IPS-20b (cell line): ENCODE results near the gene NR0B2.

ENCODE experiments used
- H3K27ac ChIP-seq: one replicate; pipeline ENCODE4 v1.5.1; 2013; ENCODE audit warnings: low read length
- H3K27me3 ChIP-seq: 2 replicates; pipeline ENCODE4 v1.6.1; 2013; ENCODE audit warnings: mild to moderate bottlenecking, low read length, inconsistent platforms; ENCODE audit not compliant: insufficient read depth
- H3K36me3 ChIP-seq: 2 replicates; pipeline ENCODE4 v1.6.1; 2013; ENCODE audit warnings: low read depth, mild to moderate bottlenecking, inconsistent platforms, low read length, moderate library complexity; ENCODE audit not compliant: insufficient read depth
- H3K4me1 ChIP-seq: 2 replicates; pipeline ENCODE4 v1.6.1; 2013; ENCODE audit warnings: mild to moderate bottlenecking, control low read depth, inconsistent platforms, low read length, moderate library complexity; ENCODE audit not compliant: insufficient read depth
- H3K4me3 ChIP-seq: 2 replicates; pipeline ENCODE4 v1.5.1; 2013; ENCODE audit warnings: mild to moderate bottlenecking, low read length, inconsistent platforms
- H3K9ac ChIP-seq: 2 replicates; pipeline ENCODE4 v1.6.1; 2013; ENCODE audit warnings: low read depth, mild to moderate bottlenecking, inconsistent platforms, low read length, moderate library complexity
- H3K9me3 ChIP-seq: 2 replicates; pipeline ENCODE4 v1.6.1; 2013; ENCODE audit warnings: mild to moderate bottlenecking, low read depth, low read length, inconsistent platforms; ENCODE audit not compliant: insufficient read depth

The NR0B2 gene

DNA sequence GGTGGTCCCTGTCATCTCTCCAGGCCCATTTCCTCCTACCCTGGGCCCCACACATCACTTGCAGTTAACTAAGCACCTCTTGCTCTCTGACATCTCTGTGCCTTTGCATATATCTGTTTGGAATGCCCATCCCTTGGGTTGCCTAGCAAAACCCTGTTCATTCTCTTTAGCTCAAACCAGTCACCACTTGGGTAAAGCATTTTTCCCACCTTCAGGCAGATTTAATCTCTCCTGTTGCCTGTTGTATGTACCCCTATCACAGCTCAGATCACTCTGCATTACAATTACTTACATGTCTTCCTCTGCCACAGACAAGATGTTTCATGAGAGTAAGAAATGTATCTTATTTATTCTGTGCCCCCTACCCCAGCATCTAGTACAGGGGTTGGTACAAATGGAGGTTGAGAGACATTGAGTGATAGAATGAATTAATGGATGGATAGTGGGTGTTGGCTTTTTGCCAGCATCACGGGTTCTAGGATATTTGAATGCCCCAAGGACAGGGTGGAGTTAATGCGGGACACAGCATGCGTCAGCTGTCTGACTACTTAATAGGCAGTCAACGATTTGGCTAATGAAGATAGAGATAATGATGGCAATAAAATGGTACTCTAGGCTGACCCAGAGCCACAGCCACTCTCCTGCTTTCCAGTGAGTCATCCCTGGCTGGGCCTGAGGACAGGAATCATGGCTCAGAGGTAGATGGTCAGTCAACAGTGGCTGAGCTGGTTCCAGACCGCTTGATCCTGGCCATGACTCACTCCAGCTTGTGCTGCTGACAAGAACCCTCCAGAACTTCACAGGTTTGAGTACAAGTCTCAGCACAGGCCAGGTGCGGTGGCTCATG is 6.5 kb downstream of the NR0B2 start:
- Histone ChIP-seq H3K27ac (no peak overlapping the region), H3K4me1 (no peaks in the 10 kb centered on the region), H3K4me3 (no peak overlapping the region), H3K9me3 (no peaks in the 10 kb centered on the region), H3K27me3 (no peaks in the 10 kb centered on the region), H3K36me3 (no peaks in the 10 kb centered on the region), H3K9ac (no peak overlapping the region)

DNA sequence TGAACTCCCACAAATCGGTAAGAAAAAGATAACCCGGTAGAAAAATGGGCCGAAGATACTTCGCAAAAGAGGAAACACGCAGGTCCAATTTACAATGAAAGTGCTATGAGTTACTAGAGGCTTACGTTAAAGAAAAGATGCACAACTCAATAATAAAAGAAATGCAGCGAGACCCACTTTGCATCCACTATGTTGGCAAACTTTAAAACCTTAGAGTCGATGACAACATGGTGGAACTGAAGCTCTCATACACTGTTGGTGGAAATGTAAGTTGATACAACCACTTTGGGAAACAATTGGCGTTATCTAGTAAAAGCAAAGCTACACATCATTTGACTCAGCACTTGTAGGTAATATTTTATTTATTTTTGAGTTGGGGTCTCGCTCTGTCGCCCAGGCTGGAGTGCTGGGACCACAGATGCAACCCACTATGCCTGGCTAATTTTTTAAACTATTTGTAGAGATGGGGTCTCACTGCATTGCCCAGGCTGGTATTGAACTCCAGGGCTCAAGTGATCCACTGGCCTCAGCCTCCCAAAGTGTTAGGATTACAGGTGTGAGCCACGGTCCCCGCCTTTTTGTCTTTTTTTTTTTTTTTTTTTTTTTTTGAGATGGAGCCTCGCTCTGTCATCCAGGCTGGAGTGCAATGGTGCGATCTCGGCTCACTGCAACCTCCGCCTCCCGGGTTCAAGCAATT is 12.8 kb downstream of the NR0B2 start:
- Histone ChIP-seq H3K27me3 (no peaks in the 10 kb centered on the region), H3K9ac (peak overlapping the region; percentile 96), H3K27ac (peak overlapping the region; percentile 74), H3K36me3 (peaks cover 11% of the 10 kb centered on the region), H3K4me1 (peaks cover 6% of the 10 kb centered on the region), H3K4me3 (peak overlapping the region; percentile 93), H3K9me3 (no peaks in the 10 kb centered on the region)

DNA sequence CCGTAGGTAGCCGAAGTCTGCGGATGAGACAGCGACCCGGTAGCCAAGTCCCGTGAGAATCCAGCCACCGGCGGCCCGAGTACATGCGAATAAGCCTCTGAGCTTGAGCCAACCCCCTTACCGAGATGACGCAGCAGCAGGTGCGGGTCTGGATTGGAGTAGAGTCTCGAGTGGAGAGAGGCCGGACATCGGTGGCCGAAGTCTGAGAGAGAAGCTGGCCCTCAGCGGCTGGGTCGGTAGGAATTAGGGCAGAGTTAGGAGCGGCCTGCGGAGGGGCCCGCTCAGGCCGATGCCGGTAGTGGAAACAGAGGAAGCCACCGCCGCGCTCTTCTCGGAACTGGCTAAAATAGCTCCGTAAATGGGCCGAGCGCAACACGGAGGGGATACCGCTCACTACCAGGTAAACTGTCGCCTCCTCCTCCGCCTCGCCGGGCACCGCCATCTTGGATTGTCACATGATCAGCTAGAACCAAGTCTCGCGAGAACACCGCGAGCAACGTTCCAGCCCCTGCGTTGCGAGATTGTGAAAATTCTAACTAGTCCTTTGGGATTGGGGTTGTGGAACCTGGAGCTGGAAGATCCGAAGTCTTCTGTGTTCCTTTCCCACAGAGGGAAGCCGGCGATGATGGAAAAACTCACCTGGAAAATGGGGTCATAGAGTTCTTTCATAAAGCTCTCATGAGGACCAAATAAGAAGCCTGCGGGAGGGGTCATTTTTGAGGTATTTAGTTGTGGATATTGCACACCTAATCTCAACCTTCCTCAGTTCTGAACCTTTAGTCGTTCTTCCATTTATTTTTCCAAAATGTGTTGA is 13.6 kb downstream of the NR0B2 start, which contains the start of gene GPATCH3:
GPATCH3 (minus strand) TSS at position 467 of the 814 bp plus-strand sequence; CDS start at position 442, 25 bp downstream.
- H3K9me3 ChIP-seq, result no peaks in the 10 kb centered on the region
- peaks cover 6% of the 10 kb centered on the region for H3K4me1 ChIP-seq
- peak within 1 kb of the TSS; percentile 74 for H3K27ac ChIP-seq
- H3K36me3 ChIP-seq, result peaks cover 17% of the 10 kb centered on the region
- no peaks in the 10 kb centered on the region for H3K27me3 ChIP-seq
- H3K9ac ChIP-seq, result peak within 1 kb of the TSS; percentile 96
- peak within 1 kb of the TSS; percentile 93 for H3K4me3 ChIP-seq

DNA sequence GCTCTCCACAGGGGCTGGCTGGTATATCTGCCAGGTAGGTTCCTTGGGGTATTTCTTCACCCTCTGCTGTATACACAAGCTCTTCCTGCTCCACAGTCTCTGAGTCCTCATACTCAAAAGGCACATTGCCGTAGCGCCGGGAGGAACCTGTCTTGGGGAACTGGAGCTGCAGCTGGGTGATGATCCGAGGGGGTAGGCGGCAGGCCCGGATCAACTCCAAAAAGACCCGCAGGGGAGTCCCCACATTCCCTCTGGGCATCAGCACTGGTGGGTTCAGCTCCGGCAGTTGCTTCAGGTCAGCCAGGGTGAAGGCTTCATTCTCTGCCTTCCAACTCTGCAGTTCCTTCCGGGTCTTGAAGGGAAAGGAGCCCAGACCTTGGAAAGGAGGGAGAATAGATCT is 16.4 kb downstream of the NR0B2 start:
- H3K36me3 ChIP-seq, result peaks cover 45% of the 10 kb centered on the region
- no peaks in the 10 kb centered on the region for H3K27me3 ChIP-seq
- no peaks in the 10 kb centered on the region for H3K9me3 ChIP-seq
- peaks cover 6% of the 10 kb centered on the region for H3K4me1 ChIP-seq
- no peak overlapping the region for H3K9ac ChIP-seq
- no peak overlapping the region for H3K4me3 ChIP-seq
- H3K27ac ChIP-seq, result no peak overlapping the region

DNA sequence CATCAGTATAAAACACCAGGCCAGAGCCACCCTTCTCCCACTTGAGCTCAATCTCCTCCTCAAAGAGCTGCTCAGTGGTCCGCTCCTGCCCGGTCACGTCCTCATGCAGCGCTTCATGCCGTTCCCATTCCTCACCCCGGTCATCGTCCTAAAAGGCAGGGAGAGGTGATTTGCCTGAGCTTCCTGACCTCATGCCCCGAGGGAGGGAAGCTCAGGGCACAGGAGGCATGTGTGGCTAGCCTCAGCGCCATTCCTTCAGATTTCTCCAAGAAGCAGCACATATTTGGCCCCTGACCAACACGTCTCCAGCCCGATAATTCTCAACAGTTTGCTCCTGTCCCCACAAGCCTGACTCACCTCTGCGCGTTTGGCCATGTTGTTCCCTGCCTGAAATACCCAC is 19.5 kb downstream of the NR0B2 start:
- Histone ChIP-seq H3K4me1 (peaks cover 4% of the 10 kb centered on the region), H3K9me3 (no peaks in the 10 kb centered on the region), H3K27ac (no peak overlapping the region), H3K9ac (no peak overlapping the region), H3K27me3 (no peaks in the 10 kb centered on the region), H3K4me3 (no peak overlapping the region), H3K36me3 (peaks cover 49% of the 10 kb centered on the region)

DNA sequence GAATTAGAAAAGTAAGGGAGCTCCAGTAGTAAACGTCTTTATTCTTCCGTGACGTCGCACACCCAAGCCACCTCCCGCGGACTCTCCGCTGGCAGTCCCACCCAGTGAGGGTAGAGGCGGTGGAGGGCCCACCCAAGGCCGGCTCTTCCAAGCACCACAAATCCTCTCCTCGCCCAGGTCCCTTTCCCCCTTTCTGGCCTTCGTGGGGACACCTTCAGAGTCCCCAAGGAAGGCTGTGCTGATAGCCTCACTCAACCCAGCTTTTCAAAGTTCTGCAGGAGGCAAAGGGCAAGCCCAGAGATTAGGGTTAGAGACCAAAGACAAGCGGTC is 23.3 kb downstream of the NR0B2 start:
- peaks cover 59% of the 10 kb centered on the region for H3K36me3 ChIP-seq

DNA sequence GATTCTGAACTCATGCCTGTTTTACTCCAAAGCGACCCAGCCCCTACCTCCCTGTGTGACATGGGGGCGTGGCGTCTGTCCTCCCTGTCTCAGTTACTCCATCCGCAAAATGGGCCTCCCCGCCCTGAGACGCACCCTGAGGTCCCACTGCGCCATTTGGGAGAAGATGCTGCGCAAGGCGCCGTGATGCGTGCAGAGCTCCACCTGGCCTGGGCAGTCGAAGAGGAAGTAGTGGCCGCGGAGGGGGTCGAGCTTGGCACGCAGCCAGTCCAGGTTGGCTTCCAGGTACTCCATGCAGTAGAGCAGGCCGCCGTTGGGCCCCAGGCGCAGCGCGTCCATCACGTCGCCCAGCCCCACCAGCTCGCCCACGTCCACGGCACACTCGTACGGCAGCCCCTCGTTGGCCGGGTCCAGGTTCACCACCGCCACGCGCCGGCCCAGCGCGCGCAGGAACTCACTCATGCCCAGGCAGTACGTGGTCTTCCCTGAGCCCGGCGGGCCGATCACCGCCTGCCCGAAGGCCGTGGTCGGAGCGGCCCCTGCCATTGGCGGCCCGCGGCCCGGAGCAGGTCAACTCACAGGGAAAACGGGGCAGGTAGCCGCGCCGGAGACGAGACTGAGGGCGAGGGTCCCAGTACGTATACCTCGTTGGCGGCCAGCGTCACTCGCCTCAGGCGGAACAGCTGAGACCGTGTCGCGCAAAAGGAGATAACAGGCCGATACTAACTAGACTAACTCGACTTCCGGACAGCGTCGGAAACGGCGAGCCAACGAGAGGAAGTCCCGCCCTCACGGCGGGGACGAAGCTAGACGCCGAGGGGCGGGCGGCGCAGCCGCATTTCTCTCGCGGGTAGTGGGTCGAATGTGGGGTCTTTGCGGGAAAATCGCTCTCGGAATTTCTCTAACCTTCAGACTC is 24.0 kb downstream of the NR0B2 start, which contains the start of gene GPN2:
GPN2 (minus strand) TSS at position 733 of the 916 bp plus-strand sequence; CDS start at position 546, 187 bp downstream.
- no peaks in the 10 kb centered on the region for H3K4me1 ChIP-seq
- peaks cover 59% of the 10 kb centered on the region for H3K36me3 ChIP-seq
- peak within 1 kb of the TSS; percentile 81 for H3K4me3 ChIP-seq
- H3K9ac ChIP-seq, result peak within 1 kb of the TSS; percentile 93
- no peaks in the 10 kb centered on the region for H3K27me3 ChIP-seq
- no peaks in the 10 kb centered on the region for H3K9me3 ChIP-seq
- no peak within 1 kb of the TSS for H3K27ac ChIP-seq

More for the DNA sequence above, 23.3 kb downstream of the NR0B2 start:
- Histone ChIP-seq H3K4me3 (peak overlapping the region; percentile 81), H3K9ac (peak overlapping the region; percentile 93), H3K27me3 (no peaks in the 10 kb centered on the region), H3K27ac (no peak overlapping the region), H3K4me1 (no peaks in the 10 kb centered on the region), H3K9me3 (no peaks in the 10 kb centered on the region)

DNA sequence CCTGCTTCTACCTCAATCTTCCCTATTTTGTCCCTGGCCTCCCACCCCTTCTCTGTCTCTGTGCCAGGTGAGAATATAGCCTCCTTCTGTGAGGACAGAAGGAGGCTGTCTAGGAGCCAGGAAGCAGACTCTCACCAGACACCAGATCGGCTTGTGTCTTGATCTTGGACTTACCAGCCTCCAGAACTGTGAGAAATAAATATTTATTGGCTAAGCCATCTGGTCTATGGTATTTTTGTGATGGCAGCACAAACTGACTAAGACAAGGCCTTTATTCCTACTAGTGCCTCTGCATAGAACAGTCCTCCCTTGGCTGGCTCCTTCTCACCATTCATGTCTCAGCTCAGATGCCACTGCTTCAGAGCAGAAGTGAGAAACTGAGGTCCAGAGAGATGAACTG is 25.5 kb downstream of the NR0B2 start:
- Histone ChIP-seq H3K27ac (no peak overlapping the region), H3K9me3 (no peaks in the 10 kb centered on the region), H3K4me3 (no peak overlapping the region), H3K36me3 (peaks cover 60% of the 10 kb centered on the region), H3K9ac (no peak overlapping the region), H3K27me3 (no peaks in the 10 kb centered on the region), H3K4me1 (no peaks in the 10 kb centered on the region)

DNA sequence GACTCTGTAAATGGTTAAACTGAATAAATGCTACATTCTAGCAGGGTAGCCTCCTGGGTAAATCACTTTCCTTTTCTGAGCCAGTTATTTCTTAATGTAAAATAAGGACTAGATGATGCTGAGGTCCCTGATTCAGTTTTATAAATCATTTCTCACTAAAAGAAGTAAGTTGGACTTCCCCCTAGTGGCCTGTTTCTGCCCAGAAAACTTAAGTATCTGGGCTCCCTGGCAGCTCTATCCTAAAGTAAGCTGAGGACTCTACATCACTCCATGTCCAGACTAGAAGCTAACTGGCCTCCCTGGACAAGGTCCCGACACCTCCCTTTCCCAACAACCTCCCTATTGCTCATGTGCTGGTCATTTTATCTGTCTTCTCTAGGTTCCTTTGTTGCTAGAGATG is 26.6 kb downstream of the NR0B2 start:
- peaks cover 60% of the 10 kb centered on the region for H3K36me3 ChIP-seq
- H3K4me3 ChIP-seq, result no peak overlapping the region
- no peaks in the 10 kb centered on the region for H3K27me3 ChIP-seq
- no peak overlapping the region for H3K9ac ChIP-seq
- H3K9me3 ChIP-seq, result no peaks in the 10 kb centered on the region
- no peak overlapping the region for H3K27ac ChIP-seq
- no peaks in the 10 kb centered on the region for H3K4me1 ChIP-seq

DNA sequence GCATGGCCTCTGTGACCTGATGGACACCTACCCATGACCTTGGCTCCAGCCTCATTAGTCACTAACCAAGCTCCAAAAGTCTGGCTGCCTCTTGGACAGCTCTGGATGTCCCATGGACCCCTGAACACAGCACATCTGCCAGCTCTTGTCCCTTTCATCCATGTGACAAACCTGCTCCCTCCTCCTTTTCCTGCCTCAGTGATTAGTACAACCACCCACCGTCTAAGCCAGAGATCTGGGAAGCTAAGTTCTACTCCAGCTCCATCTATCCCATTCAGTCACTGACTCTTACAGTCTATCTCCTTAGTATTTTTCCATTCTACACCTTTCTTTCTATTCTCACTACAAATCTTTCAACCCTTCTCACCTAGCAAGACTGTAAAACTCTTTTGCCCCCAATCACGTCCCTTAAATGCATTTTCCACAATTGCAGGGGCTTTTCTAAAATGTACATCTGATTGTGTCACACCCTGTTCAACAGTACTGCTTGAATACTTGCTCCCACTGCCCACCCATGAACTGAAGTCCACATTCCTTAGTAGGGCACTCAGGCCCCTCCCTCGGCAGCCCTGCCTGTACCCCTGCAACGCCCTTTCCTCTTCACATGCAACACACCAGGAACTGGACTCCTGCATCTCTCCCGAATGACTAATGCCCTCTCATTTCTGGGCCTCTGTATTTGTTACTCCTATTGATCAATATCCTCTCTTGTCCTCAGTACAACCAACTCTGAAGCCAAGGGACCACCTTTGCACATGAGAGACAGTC is 30.9 kb downstream of the NR0B2 start:
- peaks cover 78% of the 10 kb centered on the region for H3K36me3 ChIP-seq

More for the DNA sequence above, 30.9 kb downstream of the NR0B2 start:
- no peaks in the 10 kb centered on the region for H3K9me3 ChIP-seq
- no peak overlapping the region for H3K4me3 ChIP-seq
- no peak overlapping the region for H3K9ac ChIP-seq
- H3K4me1 ChIP-seq, result no peaks in the 10 kb centered on the region
- H3K27ac ChIP-seq, result no peak overlapping the region
- no peaks in the 10 kb centered on the region for H3K27me3 ChIP-seq
